Measurements from ENCODE around the gene FAM89B. TPM values are rescaled to one million over a fixed set of nuclear protein-coding genes. Genes with fewer than 3 reads are reported as not detected.

FAM89B gene
- total RNA-seq, 4 donors from 2014 or later: 86.6 to 154 (median 119) TPM

GRCh38 chr11:65545853-65546216 lies 26.5 kb upstream of the FAM89B start:
- Histone ChIP-seq H3K4me3 (no peak overlapping the region), H3K27ac (no peak overlapping the region), H3K4me1 (peaks cover 7 to 9% of the 10 kb centered on the region in 2 donors), H3K9me3 (no peaks in the 10 kb centered on the region), H3K27me3 (no peaks in the 10 kb centered on the region), H3K36me3 (peaks cover 0 to 6% of the 10 kb centered on the region in 2 donors)
- ATAC-seq (no peak), DNase-seq (no peak)
- no peak for TF ChIP-seq CTCF (IDR thresholded peaks at IDR 0.05 in 4 of 5, conservative IDR thresholded peaks at IDR 0.05 in 1 of 5)
- no peak for TF ChIP-seq POLR2A (IDR thresholded peaks at IDR 0.05)
- intact Hi-C loops (cut with DNase I; ENCODE audit: low total_unique reads) (no loop called here), in situ Hi-C loops (cut with MboI; ENCODE audit: low sequenced_read_pairs in 4 of 4) (no loop called here)

- Histone ChIP-seq H3K4me1 (peaks cover 2 to 4% of the 10 kb centered on the region in 2 donors), H3K36me3 (peaks cover 0 to 6% of the 10 kb centered on the region in 2 donors), H3K4me3 (no peak overlapping the region), H3K27ac (peak overlapping the region in 1 of 4 donors; percentile 29), H3K27me3 (no peaks in the 10 kb centered on the region), H3K9me3 (no peaks in the 10 kb centered on the region)
- TF ChIP-seq CTCF (IDR thresholded peaks at IDR 0.05 in 4 of 5, conservative IDR thresholded peaks at IDR 0.05 in 1 of 5) (no peak), POLR2A (IDR thresholded peaks at IDR 0.05) (no peak)
- DNase-seq: peak in 1 of 2 donors; percentile 61
- intact Hi-C loops (cut with DNase I; ENCODE audit: low total_unique reads) (no loop called here), in situ Hi-C loops (cut with MboI; ENCODE audit: low sequenced_read_pairs in 4 of 4) (no loop called here)
- peak; percentile 11 to 37 for ATAC-seq
These were observed 25.9 kb upstream of the FAM89B start for GRCh38 chr11:65546217-65546958.

- no peak overlapping the region for H3K27ac ChIP-seq
- no peaks in the 10 kb centered on the region for H3K27me3 ChIP-seq
- H3K4me1 ChIP-seq: peaks cover 0 to 3% of the 10 kb centered on the region in 2 donors
- DNase-seq (no peak), ATAC-seq (no peak)
- intact Hi-C loops (cut with DNase I; ENCODE audit: low total_unique reads): no loop called here
- H3K36me3 ChIP-seq: peaks cover 0 to 6% of the 10 kb centered on the region in 2 donors
- in situ Hi-C loops (cut with MboI; ENCODE audit: low sequenced_read_pairs in 4 of 4): no loop called here
- no peaks in the 10 kb centered on the region for H3K9me3 ChIP-seq
- no peak overlapping the region for H3K4me3 ChIP-seq
- no peak for TF ChIP-seq CTCF (IDR thresholded peaks at IDR 0.05 in 4 of 5, conservative IDR thresholded peaks at IDR 0.05 in 1 of 5)
- no peak for TF ChIP-seq POLR2A (IDR thresholded peaks at IDR 0.05)
These were observed 24.8 kb upstream of the FAM89B start for GRCh38 chr11:65547446-65548125.

GRCh38 chr11:65548395-65548794 lies 23.9 kb upstream of the FAM89B start:
- Histone ChIP-seq H3K4me3 (no peak overlapping the region), H3K27me3 (no peaks in the 10 kb centered on the region), H3K27ac (no peak overlapping the region), H3K4me1 (peaks cover 0 to 3% of the 10 kb centered on the region in 2 donors), H3K9me3 (no peaks in the 10 kb centered on the region), H3K36me3 (peaks cover 0 to 6% of the 10 kb centered on the region in 2 donors)
- intact Hi-C loops (cut with DNase I; ENCODE audit: low total_unique reads) (no loop called here), in situ Hi-C loops (cut with MboI; ENCODE audit: low sequenced_read_pairs in 4 of 4) (no loop called here)
- no peak for ATAC-seq
- TF ChIP-seq CTCF (IDR thresholded peaks at IDR 0.05 in 4 of 5, conservative IDR thresholded peaks at IDR 0.05 in 1 of 5) (no peak), POLR2A (IDR thresholded peaks at IDR 0.05) (no peak)
- DNase-seq: no peak

Measured in gastrocnemius medialis (tissue), 4 donors.